Stimulated activated naive CD4-positive, alpha-beta T cell (primary cell): ENCODE measurements around the gene GJB3.
A peak's percentile ranks its signal among the peaks of the same experiment; 100 is the strongest.
"Not testable (repeated sequence)": the region's sequence is repeated elsewhere in the genome, so short reads cannot be mapped to it uniquely, and the experiment has no call there.

Source experiments
- DNase-seq, 6 experiments: peaks; one replicate each; lab custom pipeline; 2025; lab: John Stamatoyannopoulos, UW

Gene GJB3

DNA sequence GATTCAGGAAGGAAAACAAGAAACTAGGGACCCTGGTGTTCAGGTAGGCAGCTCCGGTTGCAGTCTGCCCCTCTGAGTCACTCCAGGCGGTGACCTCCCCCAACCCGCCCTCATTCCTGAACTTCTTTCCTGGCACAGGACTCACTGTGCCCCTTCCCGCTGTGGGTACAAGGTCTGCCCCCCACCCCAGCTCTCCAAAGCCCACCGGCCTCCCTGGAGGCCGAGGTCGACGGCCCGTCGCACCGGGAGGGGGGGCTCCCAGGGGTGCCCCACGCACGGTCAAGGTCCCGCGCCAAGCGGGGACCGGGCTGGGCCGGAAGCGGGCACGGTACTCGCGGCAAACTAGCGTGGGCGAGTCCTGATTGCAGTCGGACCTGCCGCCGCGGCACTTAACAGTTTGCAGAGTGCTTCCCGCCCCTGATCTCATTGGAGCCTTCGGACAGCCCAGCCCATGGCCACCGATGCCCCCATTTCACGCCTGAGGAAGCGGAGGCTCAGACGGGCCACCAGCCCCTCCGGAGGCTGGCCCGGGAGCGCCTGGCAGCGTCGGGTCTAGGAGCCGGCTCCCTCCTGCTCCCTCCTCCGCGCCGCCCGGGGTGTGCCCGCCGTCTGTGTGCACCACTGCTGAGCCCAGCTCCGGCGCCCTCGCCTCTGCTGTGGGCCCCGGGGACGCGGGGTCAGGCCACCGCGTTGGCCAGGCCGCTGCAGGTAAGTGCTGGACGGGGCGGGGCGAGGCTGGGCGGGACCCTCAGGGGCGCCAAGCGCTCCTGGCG is at the start of gene GJB3:
Gene GJB3, plus strand, starts transcription at position 144 of the 773 bp plus-strand sequence. CDS start 3,549 bp downstream, outside the sequence.
- DNase-seq = no peak

DNA sequence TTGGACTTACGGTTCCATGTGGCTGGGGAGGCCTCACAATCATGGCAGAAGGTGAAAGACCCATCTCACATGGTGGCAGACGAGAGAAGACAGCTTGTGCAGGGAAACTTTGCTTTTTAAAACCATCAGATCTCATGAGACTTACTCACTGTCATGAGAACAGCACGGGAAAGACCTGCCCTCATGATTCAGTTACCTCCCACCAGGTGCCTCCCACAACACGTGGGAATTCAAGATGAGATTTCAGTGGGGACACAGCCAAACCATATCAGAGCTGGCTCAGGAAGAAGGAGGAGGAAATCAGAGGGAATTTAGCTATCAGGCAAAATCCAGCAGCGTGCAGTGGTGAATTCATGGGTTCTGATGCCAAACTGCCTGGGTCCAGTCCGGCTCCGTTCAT is 48.2 kb upstream of the GJB3 start:
- not testable (repeated sequence) for DNase-seq

DNA sequence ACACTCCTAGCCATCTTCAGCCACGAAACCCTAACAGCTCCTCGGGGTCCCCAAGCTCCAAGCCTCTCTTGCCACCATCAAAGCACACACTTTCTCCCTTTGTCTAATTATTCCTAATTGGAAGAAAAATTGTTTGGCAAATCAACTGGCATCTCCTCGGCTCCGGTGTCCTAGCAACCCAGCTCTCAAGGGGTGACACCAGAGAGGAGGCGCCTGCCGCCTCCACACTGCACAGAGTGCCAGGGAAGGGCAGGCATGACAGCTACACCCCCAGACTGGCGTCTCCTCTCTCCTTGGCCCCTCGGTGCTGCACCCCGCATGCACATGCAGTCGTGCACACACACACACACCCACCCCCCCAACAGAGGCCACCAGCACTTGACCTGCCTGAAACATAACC is 44.3 kb upstream of the GJB3 start:
- DNase-seq = no peak

DNA sequence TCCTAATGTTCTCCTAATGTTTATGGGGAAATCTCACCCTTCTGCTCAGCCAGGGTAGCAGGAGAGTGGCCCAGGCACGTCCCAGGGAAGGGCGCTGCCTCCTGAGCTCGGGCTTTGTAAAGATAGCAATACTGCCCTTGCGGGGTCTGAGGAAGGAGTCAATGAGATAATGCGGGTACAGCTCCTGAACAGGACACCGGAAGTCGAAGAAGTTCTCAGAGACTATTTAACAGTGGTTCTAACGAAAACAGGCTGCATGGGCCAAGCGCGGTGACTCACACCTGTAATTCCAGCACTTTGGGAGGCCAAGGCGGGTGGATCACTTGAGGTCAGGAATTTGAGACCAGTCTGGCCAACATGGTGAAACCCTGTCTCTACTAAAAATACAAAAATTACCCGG is 43.8 kb upstream of the GJB3 start:
- not testable (repeated sequence) for DNase-seq

DNA sequence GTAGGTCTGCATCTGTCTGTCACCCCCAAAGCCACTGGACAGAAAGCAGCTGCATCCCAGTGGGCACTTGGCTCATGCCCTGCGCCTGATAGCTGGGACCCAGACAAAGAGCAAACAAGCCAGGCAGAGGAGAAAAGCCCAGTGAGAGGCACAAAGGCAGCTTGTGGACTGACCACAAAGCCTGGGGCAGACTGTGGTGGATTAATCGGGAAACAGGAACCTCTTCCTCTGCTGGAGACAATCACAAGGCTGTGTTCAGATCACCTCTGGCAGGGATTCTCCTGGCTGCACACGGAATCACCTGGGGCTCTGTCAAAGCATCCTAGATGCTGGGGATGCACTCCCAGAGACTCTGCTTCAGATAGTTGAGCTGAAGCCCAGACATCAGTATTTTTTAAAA is 41.4 kb upstream of the GJB3 start:
- no peak for DNase-seq

DNA sequence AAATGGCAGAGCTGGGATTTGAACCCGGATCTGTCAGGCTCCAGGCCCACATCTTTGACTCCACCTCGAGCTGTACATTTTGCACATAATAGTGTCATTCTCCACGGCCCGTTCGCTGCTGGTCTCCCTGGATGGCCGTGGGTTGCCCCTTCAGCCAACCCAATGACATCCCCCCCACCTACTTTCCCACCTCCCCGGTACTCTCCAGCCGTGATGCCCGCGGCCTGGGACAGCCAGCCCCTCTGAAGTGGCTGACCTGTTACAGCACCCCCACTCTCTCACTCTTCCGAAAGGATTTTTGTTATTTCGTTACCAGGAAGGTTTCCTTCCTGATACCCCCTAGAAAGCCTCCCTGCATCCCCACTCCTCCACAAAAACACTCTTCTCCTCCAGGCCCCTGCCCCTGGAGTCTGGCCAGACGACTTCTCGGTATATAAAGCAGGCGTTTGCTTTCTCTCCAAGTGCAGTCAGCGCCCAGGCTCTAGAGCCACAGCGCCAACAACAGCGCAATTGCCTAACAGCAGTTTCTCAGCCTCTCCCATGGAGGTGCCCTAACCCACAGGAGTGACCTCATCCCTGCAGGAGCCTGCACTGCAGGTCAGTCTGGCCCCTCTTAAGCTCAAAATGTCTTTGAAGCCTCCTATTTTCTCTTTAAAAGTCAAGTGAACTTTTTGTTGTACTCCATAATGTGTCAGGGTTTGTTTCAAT is 40.7 kb upstream of the GJB3 start:
- DNase-seq = no peak

DNA sequence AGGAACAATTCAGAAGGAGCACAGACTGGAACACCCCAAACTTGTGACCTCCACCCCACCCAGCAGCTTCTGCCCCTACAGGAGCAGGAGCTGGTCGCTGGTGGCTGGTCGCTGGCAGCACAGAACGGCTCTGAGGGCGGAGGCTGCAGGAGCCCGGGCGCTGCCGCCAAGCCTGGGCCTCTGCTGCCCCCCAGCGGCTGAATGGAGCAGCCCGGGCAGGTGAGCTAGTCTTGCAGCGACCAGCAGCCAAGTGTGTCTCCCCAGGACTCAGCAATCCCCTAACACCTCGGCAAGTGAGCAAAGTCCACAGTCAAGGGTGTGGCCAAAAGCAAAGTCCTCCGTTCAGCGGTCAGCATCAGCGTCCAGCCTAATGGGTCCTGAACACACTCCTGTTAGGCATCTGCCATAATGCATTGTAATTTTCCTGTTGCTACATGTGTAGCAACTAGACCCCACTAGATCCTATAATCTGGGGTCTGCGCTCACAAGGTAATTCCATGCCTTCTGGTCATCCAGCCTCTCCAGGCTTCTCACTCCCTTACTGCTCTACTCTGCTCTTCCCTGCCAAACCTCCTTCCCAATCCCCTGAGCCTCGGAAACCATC is 38.2 kb upstream of the GJB3 start:
- DNase-seq = peak; percentile 30 to 68 (median 53)

DNA sequence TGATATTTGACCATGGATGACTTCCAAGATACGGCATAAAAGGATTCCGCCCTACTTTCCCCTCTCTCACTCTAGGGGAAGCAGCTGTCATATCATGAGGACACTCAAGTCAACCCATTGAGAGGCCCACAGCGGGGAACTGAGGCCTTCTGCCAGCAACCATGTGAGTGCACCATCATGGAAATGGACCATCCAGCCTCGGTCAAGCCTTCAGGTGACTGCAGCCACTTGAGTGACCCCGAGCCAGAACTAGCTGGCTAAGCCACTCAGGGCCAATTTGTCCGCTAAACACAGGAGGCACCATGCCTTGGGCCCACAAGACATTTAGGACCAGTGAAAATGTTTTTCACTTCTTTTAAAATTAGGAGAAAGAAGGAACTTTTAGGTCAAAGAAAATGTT is 37.2 kb upstream of the GJB3 start:
- DNase-seq = no peak

DNA sequence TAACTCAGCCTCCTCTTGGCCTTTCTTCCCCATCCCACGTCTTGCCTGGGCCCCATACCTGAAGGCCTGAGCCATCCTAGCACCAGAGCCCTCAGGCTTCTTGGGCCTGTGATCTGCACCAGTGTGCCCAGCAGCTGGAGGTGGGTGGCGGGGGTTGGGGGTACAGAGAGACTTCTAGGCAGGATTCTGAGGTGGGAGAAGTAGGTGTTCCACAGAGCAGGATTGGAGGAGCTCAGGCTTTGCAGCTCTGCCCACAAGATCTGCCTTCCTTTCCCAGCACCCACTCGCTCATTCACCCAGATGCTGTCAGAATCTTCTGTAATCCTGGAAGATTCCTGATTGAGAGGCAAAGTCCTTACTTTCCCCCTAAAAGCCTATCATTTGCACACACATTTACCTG is 36.2 kb upstream of the GJB3 start:
- DNase-seq = no peak

DNA sequence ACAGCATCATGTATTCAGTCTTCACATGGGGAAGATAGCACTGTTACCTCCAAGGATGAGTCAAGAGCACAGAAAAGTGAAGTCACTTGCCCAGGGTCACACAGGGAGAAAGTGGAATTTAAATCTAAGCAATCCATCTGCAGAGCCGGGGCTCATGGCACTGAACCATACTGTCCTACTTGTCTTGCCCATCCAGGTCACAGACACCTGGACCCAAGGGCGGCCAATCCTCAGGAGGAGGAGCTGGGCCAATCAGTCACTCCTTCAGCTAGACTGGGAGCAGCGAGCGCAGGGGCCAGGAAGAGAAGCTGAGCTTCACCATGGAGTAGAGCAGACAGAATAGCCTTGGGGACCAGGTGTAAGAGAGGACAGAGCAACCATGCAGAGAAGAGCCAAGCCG is 35.3 kb upstream of the GJB3 start:
- DNase-seq = no peak

DNA sequence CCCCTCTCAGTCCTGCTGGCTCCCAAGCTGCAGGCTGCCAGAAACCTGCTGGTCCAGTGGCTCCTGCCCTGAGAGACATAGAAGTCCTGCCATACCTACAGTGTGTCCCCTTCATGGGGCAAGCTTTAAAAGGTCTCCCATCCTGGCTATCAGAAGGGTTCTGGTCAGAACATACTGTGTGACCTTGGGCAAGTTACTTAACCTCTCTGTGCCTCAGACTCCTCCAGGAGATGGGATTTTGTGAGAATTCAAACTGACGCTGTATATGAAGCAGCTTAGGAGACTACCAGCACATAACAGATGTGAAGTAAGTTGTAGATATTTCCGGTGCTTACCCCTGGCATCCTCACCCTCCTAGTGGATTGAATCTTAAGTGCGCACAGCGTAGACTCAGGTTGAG is 34.9 kb upstream of the GJB3 start:
- no peak for DNase-seq

DNA sequence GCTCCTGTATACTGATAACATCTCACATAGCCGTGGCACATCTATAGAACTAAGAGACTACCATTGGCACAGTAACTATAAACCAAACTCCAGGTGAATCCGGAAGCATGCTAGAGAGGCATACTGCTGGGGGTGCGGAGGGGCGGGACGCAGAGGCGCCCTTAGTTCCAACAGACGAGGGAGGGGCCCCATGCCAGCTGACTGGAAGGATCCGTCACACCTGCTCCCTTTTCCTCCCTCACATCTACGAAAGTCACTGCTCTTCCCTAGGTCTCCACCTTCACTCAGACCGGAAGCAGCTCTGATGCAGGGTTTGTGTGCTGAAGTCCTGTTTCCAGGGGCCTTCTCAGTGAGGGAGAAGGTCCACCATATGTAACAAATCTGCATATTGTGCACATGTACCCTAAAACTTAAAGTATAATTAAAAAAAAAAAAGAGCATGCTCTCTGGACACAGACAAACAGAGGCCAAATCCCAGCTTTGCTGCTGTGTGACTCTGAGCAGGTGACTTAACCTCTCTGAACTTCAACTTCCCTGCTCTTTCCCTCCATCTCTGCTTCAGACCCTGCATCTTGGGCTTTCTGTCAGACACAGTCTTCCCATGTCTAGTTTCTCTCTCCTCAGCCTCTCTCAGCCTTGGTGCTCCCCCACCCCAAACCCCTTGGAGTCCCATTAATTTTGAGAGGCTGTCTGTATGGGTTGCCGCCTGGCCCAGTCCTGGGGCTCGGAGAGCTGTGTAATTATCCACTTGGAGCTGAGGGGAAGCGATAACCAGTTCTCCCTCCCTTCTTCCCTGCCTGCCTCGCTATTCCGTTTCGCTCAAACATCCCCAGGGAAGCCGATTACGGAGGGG is 34.0 kb upstream of the GJB3 start:
- no peak for DNase-seq

DNA sequence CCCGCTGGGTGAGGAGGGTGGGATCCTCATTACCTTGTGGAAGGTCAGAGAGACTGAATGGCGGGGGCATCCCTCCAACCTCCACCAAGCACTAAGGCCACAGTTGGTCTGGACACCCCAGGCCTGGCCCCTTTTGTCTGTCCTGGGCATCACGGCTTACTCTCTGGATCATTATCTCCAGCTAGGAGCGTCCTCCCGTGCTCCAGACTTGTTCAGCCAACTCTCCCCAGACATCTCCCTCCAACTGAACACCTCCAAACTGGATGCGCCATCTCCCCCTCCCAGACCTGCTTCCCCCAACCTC is 33.4 kb upstream of the GJB3 start:
- DNase-seq = no peak

DNA sequence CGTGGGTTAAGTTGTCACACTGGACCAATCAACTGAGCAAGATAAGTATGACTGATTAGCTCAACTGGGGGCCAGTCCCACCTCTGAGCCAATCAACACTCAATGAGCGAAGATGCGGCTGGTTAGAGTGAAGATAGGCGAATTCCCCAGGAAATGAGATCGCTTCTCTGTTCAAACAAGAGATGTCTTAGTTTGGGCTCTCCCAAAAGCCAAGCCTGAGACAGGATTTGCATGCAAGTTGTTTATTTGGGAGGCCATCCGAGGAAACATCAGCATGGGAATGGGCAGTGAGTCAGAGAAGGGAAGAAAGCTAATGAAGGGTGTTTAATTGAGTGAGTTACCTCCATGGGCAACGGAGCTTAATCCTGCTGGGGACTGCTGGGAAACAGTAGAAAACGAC is 31.0 kb upstream of the GJB3 start:
- no peak for DNase-seq

DNA sequence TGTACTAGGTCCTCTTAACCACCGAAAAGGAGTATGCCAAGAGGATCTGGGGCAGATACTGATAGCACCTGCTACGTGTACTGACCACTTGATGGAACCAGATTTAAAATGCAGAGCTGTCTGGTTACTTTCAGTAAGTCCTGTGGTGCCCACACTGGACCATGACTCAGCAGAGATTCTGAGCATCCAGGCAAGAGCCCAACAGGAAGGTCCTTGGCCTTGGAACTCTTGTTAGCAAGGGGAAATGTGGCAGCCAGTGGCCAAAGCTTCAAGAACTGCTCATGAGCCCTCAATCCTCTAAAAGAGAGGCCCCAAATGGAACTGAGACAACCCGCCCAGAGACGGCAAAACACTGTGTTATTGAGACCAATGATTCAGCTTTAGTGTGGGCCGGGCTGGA is 30.4 kb upstream of the GJB3 start:
- no peak for DNase-seq

DNA sequence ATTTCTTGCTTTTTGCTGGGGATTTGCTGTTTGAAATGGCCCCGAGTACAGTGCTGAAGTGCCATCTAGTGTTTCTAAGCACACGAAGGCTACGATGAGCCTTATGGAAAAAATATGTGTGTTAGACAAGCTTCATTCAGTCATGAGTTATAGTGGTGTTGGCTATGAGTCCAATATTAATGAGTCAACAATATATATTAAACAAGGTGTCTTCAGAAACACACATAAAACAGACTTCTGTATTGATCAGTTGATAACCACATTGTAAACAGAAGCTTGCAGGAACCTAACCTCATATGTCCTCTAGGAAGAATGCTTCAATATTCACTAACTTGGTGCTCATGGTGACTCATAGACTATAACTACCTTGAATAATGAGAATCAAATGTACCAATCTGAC is 27.9 kb upstream of the GJB3 start:
- no peak for DNase-seq

DNA sequence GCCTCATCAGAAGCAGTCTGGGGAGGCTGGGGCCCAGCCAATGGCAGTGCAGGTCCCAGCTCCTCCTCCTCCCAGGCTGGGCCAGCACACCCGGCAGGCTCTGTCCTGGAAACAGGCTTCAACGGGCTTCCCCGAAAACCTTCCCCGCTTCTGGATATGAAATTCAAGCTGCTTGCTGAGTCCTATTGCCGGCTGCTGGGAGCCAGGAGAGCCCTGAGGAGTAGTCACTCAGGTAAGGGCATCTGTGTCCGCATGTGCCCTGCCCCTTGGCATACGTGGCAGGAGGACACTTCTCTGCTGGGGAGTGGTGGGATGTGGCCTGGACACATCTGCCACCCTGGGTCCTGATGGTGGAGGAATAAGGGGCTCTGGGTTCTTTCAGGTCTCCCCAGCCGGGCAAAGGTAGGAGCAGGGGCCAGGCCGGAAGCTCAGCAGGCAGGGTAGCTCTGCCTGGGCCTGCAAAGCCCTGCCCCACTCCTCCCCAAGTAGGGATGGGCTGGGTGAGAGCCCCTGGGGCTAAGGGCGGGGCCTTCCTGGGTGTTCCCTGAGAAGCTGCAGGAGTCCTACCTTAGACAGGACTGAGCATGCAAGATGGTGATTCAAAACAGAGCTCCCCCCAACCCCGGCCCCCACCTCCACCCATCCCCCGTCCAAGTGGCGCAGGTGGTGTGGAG is 25.9 kb upstream of the GJB3 start, which contains the start of gene GJB5:
Gene GJB5, plus strand, starts transcription at position 84 of the 674 bp plus-strand sequence. CDS start 2,284 bp downstream, outside the sequence.
- no peak for DNase-seq

DNA sequence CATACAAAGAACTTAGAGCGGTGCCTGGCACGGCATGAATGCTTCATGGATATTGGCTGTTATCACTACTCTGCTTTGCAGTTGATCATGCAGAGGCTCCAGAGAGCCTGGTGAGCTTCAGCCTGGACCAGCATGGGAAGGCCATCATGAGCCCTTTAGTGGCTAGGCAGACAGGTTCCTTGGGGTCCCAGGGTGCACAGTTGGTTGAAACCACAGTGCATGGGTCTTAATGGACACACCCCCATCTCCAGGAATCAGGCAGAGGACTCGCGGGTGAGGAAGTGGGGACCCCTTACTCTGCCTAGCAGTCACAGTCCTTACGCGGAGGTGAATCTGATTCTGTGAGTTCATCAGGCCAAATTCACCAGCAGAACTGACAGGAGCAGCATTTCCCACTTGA is 25.1 kb upstream of the GJB3 start:
- DNase-seq = no peak

DNA sequence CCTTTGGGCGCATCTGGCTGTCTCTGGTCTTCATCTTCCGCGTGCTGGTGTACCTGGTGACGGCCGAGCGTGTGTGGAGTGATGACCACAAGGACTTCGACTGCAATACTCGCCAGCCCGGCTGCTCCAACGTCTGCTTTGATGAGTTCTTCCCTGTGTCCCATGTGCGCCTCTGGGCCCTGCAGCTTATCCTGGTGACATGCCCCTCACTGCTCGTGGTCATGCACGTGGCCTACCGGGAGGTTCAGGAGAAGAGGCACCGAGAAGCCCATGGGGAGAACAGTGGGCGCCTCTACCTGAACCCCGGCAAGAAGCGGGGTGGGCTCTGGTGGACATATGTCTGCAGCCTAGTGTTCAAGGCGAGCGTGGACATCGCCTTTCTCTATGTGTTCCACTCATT is 23.6 kb upstream of the GJB3 start:
- no peak for DNase-seq

DNA sequence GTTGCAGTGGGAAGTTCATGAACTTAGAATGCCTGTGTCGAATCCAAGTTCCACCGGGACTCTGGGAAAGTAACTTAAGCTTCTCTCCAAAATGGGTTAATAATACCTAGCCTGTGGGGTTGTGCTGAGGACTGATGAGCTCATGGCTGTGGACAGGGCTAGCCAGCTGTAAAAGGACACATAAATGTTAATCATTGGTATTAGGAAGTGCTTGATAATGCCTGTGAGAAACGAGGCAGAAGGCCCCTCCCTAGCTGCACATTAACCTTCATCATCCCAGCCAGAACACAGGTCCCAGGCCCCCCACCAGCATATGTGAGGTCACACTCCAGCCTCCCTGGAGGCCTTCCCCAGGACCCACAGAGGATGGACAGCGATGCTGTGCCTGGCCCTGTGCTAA is 22.3 kb upstream of the GJB3 start:
- DNase-seq = no peak

DNA sequence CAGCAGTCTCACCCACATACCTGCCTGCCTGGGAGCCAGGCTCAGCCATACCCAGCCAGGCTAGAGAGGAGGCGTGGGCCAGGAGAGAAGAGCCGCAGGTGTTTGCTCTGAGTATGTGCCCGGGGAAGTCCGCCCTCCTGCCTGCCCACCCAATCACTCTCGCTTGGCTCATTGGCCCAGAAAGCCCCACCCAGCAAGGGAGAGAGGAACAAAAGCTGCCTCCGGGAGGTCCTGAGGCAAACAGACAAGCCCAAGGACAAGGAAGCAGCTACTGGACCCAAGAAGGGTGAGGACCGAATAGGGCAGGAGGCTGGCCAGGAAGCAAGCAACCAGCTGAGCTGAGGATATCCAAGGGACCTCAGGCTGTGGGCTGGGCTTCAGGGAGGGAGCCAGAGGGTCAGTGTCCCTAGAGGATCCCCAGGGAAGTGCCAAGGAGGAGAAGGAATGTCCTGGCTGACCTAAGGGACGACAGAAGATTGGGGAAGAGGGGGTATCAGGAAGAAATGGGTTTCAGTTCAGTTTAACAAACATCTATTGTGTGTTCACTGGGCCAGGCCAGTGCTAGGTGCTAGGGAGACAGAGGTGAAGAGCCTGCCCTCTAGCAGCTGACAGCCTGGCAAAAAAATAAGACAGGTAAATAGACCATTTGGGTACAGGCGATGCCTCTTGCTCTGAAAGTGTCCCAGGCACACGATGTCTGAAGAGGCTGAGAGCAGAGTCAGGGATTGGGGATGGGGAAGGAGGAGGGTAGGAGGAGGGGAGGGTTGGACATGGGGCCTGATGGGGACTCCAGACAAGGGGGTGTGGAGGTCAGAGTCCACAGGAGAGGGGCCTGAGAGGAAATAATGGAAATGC is 21.3 kb upstream of the GJB3 start, which contains the start of gene GJB4:
Gene GJB4, plus strand, starts transcription at position 238 of the 855 bp plus-strand sequence. CDS start 1,515 bp downstream, outside the sequence.
- DNase-seq = no peak
